GM21367 (cell line): ENCODE data around the gene NANOGP8.

Source experiments
- ATAC-seq: cut with Tn5 transposase; IDR thresholded peaks from one replicate; pipeline ENCODE4 v1.9.1; 2021; ENCODE audit not compliant: unreplicated experiment

NANOGP8 gene

DNA sequence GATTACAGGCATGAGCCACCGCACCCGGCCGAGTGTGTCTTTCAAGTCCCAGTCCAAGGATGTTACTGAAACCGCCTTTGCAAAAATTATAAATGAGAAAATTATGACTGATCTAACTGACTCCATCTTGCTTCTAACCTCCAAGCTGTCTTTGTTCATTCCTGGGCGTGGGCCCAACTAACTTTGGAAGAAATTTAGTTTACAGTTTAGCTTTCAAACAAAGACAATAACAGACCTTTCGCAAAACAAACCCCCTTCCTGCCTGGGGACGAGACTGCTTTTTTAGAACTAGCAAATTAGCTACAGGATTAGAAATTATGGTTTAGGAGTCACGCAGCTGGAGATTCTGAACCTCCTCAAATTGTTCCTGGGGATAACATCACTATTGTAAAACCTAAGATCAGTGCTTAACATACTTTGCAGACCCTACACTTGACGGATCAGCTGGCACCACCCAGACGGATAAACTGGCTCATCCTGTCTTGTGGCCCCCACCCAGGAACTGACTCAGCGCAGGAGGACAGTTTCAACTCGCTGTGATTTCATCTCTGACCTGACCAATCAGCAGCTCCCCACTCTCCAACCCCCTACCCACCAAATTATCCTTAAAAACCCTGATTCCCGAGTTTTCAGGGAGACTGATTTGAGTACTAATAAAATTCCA is 23.8 kb downstream of the NANOGP8 start:
- ATAC-seq: no peak

DNA sequence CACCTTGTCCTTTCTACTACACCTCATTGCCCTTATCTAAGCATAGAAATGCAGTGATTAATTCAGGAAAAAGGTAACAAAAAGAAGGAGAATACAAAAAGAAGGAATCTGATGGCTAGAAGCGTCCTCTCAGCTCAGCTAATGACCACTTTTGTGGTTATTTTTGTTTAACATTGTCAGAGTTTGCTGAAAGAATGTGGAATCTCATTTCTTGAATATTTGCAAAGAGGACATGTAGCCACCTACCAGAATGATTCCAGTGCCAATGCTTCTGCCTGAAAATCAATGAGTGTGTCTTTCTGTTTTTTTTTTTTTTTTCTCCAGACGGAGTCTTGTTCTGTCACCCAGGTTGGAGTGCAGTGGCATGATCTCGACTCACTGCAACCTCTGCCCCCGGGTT is 24.5 kb downstream of the NANOGP8 start:
- no peak for ATAC-seq

DNA sequence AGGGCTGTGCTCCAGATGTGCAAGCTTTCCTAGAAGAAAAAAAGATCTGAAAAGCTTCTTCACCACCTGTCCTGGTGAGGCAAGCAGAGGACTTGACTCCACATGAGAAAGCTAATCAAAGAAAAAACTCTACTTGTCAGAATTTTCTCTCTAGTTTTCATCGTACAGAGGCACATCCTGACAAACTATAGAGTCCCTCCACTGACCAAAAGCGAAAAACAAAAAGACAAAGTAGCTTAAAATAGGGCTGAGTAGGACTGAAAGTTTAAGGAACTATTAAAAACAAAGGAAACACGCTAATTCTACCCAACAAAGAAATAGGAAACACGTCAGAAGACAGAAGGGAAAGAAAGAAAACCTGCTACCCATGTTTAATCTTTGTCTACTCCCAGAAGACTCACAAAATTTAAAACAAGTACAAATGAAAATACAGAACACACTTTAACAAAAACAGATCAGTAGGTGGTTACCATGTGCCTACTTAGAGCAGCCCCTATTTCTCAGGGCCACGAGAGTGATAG is 26.5 kb downstream of the NANOGP8 start:
- no peak for ATAC-seq

DNA sequence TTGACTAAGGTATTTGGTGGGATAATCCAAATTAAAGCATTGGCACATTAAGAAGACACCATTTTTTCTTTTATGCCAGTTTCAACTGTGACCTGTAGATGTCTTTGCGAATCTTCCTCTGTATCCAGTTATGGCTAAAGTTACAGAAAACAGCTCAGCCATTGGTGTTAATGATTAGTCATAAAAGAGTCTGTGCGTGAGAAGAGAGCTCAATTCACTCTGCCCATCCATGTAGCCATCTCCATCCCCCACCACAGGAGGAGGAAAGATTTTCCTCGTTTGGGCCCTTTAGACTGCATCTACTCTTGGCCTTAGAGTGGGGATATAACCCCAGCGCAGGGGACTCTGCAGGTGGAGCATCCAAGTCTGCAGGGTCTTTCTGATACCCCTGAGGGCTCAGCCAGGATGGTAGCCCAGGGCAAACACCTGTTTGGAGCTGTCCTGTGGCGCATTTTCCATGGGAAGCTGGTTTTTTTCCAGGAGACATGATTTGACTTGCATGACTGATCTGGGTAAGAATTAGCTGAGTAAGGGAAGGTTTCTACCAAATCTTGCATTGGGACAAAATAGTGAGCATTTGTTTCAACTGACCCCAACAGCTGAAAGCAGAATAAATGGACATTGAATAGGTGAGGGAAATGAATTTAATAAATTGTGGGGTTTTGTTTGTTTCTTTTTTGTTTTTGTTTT is 29.5 kb downstream of the NANOGP8 start:
- no peak for ATAC-seq

DNA sequence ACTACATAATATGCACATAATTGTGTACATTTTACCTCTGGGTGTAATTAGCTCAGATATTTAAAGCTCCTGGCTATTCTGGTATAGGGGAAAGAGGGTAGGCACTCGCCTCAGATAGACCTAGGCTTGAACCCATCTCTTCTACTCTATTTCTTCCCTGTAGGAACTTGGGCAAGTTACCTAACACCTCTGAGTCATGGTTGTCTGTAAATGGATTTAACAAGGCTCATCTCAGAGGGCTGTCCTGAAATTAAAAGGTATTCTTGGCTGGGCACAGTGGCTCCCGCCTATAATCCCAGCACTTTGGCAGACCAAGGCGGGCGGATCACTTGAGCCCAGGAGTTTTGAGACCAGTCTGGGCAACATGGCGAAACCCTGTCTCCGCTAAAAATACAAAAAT is 30.7 kb downstream of the NANOGP8 start:
- no peak for ATAC-seq

DNA sequence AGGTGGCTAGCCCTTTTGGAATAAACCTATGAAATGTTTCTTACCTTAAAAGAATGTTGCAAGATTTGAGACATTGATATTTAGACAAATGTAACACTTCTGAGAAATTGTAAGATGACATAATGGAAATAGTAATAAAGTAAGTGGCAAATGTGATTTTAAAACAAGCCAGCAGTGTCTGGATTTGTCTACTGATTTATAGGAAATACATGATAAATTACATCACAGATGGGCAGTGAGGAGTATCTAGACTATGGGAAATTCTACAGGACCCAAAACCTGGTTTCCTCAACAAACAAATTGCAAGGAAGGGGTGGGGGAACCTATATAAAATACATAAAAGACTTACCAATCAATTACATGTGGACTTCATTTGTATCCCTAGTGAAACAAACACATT is 37.1 kb downstream of the NANOGP8 start:
- ATAC-seq: no peak

DNA sequence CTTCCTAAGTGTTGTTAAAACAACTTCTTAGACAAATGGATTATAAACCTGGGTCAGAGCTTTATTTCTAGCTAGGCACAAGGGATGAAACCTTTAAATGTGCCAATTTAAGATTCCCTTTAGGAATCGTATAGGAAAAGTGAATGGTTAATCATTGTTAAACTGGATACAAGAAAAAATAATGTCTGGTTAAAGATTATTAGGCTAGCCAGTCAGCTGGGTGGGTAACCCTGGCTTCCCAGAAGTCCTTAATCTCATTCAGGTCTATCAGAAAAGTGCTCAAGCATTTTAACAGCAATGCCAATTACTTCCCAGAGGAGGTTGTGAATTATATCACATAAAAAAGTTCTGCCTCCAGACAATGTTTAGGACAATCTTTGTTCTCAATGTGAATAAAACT is 37.6 kb downstream of the NANOGP8 start:
- no peak for ATAC-seq

DNA sequence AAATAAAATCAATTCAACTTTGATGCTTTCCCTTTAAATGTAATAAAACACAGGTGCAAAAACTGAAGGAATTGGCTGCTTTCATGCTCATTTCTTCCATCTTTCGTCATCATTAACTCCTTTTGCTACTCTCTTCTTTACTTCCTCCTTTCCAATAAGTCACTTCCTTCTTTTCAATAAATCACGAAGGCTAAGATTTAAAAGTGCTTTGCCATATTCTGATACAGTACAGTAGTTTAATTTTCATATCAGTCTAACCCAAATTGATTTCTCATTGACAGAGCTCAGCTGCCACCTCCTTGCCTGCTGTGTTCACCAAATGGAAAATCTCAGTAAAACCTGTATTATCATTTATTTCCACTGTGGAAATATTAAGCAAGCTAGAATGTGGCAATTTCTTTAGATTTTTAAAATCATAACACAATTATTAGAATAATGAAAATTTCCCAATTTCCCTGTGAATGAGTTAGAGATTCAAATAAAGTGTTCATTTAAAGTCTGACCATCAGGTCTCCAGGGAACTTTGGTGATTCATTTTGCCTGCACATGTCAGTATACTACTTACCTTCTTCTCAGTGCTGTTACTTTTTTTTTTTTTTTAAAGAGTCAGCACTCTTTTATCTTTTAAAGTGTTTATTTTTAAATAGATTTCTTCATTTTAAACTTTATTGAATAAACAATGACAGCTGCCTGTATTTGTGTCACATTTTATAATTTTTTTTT is 41.6 kb downstream of the NANOGP8 start:
- ATAC-seq: no peak

DNA sequence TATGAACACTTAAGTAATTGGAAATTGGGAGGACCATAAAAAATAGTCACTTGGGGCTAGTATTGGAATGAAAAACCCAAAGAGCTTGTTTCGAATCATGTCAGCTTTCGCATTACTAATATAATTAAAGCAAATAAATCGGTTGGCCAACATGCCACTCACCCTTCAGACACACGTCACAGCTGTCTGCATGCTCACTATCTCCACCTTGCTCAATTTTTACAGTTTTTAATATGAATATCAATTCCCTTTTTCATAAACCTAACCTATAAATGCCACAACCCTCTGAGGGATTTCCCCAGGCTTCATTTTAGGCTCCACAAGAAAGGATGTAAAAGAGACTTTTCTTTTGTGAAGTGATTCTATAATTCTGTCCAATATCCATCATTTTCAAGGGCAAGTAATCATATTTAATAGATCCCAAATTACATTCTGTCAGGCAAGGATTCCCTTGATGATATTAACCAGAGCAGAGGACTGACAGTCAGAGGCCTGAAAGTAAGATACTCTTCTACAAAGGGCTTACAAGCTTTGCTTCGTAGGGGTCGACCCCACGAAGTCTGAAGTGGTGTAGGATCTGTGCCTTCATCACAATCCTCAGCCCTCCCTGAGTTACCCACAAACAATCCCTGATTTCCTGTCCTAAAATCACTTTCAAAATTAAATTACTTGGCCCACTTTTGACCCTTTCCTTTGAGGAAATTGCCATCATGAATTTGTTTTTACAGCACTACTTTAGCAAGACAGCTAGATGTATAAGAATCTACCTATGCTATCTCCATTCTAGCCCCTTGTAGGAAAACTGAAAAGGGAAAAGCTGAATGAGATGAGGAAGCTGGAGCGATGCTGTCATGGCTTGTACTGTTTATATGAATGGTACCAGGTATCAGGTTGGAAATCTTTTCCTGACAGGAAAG is 44.5 kb downstream of the NANOGP8 start:
- ATAC-seq: no peak

DNA sequence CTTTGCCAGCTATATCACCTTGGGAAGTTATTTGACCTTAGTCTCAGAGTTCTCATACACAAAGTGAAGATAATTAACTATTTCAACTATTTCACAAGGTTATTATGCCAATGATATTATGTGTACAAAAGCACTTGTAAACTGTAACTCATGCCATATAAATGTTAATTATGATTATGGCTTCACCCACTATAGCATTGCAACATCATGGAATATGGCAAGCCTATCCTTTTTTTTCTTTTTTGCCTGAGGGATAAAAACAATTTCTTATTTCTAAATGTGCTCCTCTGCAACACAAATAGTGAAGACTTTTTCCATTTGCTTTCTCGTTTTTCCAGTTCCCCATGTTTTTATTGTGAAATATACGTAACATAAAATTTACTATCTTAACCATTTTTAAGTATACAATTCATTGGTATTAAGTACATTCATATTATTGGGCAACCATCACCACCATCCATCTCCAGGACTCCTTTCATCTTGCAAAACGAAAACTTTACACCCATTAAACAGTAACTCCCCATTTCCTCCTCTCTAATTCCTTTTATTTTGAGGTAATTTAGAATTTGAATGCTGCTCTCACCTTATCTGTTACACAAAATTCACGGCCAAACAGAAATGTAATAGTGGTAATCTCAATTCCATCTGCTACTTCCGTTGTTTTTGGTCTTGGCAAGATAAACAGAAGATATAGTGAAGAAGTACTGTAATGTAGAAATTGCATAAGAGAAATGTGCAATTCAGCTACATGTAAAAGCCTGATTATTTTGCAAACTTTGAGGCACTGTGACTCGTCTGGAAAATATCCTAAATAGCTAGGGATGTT is 46.3 kb downstream of the NANOGP8 start:
- ATAC-seq: no peak
